Prostate gland (tissue), 2 donors: ENCODE measurements around the gene PDZK1.
"Not testable (repeated sequence)": the region's sequence is repeated elsewhere in the genome, so short reads cannot be mapped to it uniquely, and the experiment has no call there.

Source experiments
- POLR2A ChIP-seq: fragments of 450-650 bp; IDR thresholded peaks from one replicate; pipeline ENCODE4 v1.6.1; 2016; ENCODE audit warnings: antibody characterized with exemption, mild to moderate bottlenecking
- TF ChIP-seq, protein P1 (sequence below), 4 experiments: fragments of 200-600 bp in 2 of 4; fragments of 450-650 bp in 2 of 4; sonication (generic) in 2 of 4; IDR thresholded peaks; 1 replicate in 3 of 4; 2 replicates in 1 of 4; pipeline ENCODE4 v1.5.1; 2016 to 2019; ENCODE audit warnings: antibody characterized with exemption in 4 of 4, mild to moderate bottlenecking in 2 of 4, moderate library complexity in 2 of 4

DNA sequence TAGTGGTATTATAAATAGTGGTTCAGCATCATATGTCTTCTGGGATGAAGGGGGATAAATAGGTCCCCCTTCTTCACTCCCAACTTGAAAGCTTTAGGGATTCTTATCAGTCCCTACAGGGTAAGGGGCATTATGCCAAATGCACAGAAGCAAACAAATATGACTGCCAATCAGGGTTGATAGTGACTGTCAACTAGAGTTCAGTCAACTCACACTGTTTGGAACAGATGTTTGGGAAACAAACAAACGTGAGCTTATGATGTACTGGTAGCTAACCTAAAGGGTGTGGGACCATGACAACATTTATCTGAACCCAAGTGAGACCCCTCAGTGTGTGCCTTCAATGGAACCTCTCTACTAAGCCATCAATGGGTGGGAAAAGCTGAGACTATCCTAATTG, 34.0 kb downstream of the PDZK1 start:
- TF ChIP-seq POLR2A, result not testable (repeated sequence)
- TF ChIP-seq, protein P1, sequence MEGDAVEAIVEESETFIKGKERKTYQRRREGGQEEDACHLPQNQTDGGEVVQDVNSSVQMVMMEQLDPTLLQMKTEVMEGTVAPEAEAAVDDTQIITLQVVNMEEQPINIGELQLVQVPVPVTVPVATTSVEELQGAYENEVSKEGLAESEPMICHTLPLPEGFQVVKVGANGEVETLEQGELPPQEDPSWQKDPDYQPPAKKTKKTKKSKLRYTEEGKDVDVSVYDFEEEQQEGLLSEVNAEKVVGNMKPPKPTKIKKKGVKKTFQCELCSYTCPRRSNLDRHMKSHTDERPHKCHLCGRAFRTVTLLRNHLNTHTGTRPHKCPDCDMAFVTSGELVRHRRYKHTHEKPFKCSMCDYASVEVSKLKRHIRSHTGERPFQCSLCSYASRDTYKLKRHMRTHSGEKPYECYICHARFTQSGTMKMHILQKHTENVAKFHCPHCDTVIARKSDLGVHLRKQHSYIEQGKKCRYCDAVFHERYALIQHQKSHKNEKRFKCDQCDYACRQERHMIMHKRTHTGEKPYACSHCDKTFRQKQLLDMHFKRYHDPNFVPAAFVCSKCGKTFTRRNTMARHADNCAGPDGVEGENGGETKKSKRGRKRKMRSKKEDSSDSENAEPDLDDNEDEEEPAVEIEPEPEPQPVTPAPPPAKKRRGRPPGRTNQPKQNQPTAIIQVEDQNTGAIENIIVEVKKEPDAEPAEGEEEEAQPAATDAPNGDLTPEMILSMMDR (IDR thresholded peaks at IDR 0.05), result not testable (repeated sequence)
